Stimulated activated CD4-positive, alpha-beta T cell treated with anti-CD3 and anti-CD28 coated beads, Interleukin-15, amount 100 ng/mL, for 48 hours (primary cell): ENCODE measurements around the gene SVBP.
A peak's percentile ranks its signal among the peaks of the same experiment; 100 is the strongest.
"Not testable (repeated sequence)": the region's sequence is repeated elsewhere in the genome, so short reads cannot be mapped to it uniquely, and the experiment has no call there.

ENCODE experiments used
- DNase-seq, 2 donors: peaks; one replicate each; pipeline ENCODE4 v3.0.0-alpha.2; 2020; ENCODE audit warnings: low read depth in 2 of 2

SVBP gene

DNA sequence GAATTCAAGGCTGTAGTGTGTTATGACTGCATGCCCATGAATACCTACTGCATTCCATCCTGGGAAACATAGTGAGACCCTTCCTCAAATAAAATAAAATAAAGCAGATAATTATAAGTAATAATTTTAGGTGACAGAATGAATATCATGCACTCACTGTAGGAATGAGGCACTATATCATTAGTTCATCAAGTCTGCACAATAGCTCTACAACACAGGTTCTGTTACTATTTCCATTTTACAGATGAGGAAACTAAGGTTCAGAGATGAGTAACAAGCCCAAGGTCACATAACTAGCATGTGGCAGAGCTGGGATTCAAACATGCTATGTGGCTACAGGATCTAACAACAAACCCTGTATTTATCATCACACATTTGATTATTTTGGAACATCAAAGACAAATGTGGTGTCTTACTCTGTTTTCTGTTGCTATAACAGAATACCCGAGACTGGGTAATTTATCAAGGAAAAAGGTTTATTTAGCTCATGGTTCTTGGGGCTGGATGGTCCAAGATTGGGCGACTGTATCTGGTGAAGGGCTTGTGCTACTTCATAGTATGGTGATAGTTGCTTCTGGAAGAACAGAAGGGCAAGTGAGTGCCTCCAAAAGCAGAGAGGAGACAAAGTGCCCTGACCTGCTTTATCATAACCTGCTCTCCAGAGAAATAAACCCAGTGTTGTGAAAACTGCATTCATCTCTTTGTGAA is 24.4 kb upstream of the SVBP start:
- DNase-seq, result no peak

DNA sequence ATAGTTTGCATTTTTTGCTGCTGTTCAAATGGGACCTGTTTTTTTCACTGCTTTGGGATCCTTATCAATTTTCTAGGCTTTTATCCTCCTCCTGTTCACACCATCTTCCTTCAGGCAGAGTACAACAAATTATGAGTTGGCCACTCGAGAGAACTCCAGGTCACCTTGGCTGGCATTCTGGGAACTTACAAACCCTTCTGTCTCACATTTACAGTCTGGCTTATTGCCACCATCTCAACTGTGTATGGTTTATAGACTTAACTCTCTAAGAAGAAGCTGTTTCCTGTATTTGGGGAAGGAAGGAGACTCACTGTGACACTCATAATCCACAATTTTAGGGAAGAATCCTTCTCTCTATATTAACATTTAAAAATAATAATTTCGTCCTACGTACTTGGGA is 23.8 kb upstream of the SVBP start:
- no peak for DNase-seq

DNA sequence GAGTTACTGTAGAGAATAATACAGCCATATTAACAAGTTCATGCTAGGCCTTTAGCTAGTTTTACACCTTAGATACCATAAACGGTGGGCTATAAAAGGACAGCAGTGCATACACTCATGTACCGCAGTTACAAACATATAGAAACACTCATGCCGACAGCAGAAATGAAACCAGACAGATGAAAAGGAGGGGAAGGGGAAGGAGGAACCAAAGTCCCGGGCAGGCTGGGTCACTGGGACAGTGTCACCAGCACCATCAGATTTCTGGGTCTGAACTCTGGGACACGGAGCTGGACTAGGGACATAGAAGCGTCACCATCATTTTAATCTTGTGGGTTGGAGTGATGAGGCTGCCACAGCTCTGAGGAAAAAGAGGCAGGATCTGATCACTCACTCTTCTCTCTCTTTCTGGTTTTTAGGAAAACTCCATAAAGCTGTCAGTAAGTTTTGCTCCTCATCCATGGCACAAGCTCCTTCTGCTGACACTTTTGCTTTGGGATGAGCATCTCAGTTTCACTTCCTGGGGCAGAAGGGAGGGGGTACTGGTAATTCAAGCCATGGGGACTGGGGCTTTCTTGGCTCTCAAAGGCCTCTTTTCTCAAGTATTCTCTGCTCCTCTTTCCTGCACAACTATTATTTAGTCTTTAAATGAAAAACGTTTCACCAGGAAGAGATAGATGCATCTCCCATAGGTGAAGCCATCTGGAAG is 21.4 kb upstream of the SVBP start:
- no peak for DNase-seq

DNA sequence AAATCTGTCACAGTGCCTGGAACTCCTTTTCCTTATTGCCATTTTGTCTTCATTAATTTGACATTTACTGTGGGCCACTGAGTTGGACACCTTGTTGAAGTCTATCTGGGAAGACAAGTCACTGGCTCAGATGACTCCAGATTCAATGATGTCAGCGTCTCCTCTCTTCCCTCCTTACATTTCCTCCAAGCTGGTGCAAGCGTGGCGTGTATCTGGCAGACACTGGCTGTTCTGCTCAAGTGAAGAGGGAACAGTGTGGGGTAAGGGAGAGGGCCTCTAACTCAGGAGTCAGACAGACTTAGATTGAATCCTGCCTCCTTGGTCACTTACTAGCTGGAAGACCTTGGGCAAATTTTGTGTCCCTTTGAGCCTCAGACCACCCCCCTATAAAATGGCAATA is 20.5 kb upstream of the SVBP start:
- DNase-seq, result no peak

DNA sequence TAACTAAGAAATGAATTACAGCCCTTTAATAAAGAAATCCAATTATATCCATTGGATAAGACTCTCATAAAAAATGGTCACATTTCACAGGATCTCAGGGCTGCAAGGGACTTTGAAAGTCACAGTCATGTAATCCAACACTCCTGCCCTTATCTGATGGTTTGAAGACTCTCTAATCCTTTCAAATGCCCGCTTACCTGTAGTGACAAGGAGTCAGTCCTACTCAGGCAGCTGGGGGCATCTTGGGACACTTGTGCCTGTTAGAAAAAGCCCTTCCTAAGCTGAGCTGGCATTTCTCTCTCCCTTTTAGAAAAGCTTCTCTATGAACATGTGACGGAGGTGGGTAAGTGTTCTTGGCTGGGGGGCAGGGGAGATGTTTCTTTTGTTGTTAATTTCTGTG is 18.2 kb upstream of the SVBP start:
- DNase-seq, result no peak

DNA sequence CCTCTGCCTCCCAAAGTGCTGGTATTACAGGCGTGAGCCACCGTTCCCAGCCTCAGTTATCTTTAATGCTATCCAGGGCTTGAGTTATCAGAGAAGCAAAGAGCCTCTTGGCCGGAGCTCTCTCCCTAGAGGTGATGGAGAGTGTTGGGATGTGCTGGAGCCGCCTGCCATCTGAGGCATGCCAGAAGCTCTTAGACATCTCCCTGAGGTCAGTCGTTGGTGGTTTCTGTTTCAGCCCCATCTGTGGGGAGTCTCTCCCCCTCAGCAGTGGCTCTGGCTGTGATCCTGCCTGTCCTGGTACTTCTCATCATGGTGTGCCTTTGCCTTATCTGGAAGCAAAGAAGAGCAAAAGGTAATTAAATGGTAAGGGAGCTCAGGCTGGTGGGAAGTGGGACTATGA is 17.6 kb upstream of the SVBP start:
- no peak for DNase-seq

DNA sequence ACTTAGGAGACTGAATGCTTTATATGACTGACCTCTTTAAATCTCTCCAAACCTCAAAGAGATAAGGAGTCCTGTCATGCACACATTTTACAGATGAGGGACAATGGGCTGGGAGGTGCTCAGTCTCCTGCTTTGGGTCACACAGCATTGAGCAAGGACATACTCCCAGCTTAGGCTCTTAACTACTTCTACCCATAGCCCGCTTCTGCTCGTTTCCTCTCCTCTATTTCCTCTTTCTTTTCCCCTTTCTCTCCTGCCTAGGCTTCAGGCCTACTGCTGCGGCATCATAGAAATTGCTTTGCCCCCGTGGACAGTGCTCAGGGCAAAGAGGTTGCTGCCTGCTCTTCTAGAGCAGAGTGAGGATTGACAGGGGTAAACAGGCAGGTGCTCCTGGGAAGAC is 16.8 kb upstream of the SVBP start:
- no peak for DNase-seq

DNA sequence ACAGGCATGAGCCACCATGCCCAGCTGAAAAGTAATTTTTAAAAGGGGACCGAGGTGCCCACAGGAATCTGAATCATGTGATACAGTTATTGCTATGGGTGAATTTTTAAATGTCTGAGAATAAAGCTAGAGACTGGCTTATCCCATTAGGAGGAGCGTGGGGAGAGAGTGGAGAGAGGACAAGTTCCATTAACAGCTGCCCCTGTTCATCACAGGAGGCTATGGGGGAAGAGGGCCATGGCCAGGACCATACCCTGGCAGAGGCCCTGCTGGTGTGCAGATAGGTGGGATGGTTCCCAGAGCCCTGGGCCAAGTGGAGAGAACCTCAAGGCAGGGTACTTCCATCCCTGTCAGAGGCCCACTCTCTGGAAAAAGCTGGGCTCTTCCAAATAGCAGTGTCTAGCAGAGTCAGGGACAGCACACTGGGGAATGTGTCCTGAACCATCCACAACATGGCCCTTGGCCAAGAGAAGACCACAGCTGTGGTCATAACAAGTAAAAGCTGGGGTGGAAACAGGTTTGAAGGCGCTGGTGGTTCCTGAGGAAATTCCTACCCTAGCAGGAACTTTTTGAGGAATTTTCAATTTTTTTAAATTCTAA is 15.5 kb upstream of the SVBP start:
- no peak for DNase-seq

DNA sequence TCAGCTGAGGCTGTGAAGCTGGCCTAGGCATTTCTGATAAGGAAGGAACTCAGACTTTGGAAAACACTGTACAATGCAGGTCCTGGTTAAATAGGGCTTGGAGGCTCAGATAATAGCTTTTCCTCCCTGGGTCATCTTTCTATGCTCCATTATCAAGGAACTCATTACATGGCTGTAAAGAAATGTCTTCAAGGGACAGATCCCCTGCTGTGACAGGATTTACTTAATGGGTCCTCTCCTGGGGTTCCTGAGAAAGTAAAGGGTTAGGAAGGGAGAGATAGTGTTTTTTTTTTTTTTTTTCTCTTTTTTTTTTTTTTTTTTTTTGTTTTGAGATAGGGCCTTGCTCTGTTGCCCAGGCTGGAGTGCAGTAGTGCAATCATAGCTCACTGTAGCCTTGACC is 14.1 kb upstream of the SVBP start:
- no peak for DNase-seq

DNA sequence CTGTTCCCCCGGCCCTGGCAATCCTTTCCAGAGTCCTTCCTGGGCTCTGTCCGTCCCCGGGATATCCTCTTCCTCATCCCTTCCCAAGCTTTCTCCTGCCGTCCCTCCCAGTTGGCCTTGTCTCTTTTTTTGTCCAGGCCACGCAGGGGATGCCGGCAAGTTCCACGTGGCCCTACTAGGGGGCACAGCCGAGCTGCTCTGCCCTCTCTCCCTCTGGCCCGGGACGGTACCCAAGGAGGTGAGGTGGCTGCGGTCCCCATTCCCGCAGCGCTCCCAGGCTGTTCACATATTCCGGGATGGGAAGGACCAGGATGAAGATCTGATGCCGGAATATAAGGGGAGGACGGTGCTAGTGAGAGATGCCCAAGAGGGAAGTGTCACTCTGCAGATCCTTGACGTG is 13.4 kb upstream of the SVBP start:
- no peak for DNase-seq

DNA sequence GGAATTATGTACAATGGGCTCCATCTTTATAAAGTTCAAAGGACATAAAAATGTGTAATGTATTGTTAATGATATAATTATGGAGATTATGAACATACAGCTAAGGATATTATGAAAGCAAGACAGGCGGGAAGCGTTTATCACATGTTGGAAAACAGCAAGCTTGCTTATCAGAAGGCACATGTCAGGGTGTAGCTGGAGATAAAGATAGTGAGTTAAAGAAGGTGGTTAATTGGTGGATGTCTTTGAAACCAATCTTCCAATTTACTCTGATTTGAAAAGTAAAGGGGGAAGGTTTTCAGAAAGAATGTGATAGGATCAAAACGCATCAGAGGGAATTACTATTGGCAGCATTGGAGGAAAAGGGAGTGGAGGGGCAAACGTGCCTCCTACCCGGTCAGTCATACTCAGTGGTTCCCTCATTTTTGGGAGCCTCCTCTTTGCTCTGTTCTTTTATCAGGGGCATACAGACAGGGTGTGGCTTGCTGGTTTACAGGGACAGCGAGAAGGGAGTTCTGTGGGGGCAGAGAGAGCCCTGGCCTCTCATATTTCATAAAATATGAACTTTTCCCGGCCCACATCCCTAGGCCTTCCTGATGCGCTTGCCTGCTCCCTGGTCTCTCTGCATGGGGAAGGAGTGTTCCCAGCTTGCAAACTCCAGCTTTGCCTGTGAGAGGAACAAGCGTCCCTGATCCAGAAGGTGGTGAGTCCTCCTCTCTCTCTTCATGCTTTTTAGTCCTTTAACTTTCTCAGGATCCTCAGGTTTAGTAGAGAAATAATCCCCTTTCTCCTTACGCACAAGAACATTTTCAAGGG is 8.0 kb upstream of the SVBP start:
- DNase-seq, result no peak

DNA sequence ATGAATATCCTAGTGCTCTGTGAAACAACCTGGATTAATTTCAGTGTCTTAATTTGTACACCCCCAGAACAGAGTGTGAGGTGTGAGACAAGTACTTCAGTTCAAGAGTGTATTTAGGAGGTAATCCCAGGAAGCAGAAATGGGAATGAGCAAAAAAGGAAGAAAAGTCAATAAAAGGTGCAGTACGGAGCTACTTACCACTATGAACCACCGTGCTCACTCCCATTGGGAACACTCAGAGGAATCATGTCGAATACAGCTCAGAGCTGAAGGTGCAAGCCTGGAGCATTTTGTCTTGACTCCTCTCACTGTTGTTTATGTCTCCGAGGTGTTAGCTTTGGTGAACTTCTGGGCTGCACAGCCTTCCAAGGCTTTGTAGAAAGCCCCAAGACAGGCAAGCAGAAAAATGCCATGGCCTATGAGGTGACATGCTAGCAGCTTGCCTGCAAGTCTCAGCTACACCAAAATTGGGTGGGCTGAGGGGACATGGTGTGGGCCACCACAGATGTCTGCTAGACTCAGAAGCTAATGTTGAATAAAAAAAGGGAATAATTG is 7.4 kb upstream of the SVBP start:
- no peak for DNase-seq

DNA sequence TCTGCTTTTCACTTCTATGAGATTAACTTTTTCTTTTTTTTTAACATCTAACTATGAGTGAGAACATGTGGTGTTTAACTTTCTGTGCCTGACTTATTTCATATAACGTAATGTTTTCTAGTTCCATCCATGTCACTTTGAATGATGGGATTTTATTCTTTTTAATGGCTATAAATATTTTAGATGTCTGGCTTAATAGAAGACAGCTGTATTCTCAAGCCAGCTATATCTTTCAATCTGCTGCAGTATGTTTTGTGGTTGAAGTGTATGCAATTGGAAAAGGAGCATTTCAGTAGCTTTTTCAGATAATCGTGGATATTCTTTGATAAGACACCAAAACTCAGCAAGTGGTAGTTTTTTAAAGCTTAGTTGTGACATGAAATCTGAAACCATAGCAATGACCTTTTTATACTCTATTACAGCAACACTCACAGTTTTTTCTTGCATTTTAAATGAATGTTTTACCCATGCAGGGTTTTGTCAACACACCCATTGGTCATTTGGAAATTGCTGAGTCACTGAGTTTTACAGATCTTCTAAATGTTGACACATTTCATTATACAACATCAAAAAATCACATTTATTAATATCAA is 5.7 kb upstream of the SVBP start:
- DNase-seq, result no peak

DNA sequence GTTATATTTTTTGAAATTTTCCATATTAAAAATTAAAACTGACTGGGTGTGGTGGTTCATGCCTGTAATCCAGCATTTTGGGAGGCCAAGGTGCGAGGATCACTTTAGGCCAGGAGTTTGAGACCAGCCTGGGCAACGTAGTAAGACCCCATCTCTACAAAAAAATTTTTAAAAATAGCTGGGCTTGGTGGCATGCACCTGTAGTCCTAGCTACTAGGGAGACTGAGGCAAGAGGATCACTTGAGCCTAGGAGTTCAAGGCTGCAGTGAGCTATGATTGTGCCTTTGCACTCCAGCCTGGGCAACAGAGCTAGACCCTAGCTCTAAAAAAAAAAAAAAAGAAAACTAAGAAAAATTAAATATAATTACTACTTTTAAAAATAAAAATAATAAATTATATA is 4.5 kb upstream of the SVBP start:
- no peak for DNase-seq

DNA sequence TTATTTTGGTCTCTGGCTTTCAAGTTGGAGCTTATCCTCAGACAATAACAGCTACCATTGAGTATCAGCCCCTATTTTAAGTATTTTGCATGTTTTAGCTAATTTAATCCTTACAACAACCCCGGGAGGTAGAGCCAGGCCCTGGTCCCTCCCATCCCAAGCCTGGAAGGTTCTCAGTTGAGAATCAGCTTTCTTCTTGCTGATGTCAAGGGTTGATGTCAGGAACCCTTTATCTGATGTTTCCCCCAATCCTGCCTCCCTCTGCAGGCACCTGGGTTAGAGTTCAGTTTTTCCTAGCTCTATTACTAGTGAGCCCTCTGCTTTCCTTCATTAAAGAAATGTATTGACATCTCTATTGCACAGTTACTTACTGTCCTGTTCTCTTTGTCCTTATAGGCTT is 3.6 kb upstream of the SVBP start:
- DNase-seq, result no peak

DNA sequence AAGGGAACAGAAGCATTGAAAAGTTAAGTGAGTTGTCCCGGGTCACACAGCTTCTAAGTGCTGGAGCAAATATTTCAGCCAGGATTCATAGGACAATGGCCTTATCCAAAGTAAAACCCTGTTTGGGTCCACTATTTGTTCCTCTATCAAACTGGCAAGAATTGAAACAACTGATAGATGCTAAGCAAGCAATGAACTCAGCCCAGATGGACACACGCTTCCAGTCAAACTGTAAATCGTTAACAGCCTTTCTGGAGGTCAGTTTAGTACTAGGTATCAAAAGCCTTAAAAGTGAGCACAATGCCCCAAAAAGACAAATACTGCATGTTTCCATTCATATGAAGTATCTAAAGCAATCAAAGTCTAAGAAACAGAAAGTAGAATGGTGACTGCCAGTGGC is 779 bp upstream of the SVBP start:
- DNase-seq, result no peak

DNA sequence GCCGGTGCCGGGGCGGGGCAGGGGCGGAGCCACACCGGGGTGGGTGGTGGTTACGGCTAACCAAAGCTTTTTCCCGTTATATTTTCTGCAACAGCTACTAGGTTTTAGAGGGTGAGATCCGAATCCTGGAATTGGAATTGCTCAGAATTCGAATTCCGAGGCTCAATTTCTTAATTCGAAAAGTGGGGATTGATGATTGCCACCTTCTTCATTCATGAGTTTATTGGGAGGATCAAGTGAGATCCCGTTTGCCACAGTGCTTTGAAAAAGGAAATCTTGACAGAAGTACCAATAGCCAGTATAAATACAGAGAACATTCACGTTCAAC is 207 bp upstream of the SVBP start:
- DNase-seq, result no peak

DNA sequence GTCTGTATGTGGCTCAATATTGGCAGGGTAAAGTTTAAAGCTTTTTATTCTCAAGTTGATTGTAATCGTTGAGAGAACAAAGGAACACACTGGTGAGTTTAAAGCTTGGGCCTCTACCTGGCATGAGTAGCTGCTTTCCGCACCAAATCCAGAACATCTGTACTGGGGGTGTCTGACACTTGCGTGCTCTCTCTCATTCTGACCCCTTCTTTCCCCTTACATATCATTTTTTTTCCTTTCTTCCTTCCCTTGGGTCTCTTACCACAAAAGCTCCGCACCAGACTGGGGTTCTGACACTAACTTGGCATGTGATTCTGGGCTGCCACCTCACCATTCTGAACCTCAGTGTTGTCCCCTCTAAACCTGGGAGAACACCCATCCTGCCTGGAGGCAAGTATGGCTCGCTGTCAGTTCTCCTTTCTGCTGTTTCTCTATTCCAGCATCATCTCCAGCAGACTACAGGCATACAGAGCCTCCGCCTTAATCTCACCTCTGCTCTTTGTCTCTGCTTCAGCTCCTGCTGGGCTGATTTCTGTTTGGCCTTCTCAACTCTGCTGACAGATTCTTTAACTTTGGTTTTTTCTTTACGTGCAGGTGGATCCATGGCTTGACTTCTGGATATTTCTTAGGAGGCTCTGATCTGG is 1.1 kb downstream of the SVBP start:
- DNase-seq, result peak in 1 of 2 donors; percentile 0

DNA sequence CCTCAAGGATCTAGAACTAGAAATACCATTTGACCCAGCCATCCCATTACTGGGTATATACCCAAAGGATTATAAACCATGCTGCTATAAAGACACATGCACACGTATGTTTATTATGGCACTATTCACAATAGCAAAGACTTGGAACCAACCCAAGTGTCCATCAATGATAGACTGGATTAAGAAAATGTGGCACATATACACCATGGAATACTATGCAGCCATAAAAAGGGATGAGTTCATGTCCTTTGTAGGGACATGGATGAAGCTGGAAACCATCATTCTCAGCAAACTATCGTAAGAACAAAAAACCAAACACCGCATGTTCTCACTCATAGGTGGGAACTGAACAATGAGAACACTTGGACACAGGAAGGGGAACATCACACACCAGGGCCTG is 2.4 kb downstream of the SVBP start:
- not testable (repeated sequence) for DNase-seq

DNA sequence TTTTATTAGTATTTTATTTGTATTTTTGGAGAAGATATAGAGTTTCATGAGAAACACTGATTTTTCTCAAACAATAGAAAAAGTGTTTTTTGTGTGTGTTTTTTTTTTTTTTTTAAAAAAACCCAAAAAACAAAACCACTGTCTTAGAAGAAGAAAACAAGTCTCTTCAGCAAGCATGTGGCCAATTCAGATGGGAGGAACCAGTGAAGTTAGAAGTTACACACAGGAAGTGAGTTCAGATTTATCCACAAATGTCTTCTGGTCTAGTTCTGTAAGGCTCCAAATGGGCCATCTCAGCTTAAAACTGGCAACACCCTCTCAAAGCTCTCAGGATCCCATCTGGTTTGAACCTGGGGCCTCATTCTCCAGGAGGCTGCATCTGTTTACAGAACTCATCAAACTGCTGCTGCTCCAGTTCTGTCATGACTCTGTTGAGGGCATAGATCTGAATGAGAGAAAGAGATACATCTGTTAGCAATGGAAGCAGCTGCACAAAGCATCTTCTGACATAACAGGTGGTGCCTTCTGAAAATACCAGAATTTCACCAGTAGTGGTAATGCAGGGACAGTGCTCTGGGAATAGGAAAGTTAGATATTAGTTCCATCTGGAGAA is 10.0 kb downstream of the SVBP start:
- no peak for DNase-seq

DNA sequence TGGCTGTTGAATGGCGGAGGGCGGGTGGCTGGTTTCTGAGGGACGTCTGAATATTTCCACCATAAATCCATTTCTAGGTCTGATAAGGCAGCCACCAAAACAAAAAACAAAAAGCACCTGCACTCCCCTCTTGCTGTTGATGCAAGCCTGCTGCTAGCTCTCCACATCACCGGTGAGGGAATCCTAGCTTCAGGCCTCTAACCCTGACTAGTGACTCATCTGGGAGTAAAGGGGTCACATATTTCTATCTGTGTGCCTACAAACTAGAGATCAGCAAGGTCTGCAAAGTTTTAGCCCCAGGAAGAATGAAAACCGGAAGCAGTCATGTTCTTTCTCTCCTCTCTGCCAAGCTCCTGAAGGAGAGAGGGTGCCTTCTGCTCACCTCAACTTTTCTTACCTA is 10.6 kb downstream of the SVBP start:
- no peak for DNase-seq
